ENCODE measurements around the gene VKORC1.
"Not testable (repeated sequence)": the region's sequence is repeated elsewhere in the genome, so short reads cannot be mapped to it uniquely, and the experiment has no call there.

VKORC1 gene

DNA sequence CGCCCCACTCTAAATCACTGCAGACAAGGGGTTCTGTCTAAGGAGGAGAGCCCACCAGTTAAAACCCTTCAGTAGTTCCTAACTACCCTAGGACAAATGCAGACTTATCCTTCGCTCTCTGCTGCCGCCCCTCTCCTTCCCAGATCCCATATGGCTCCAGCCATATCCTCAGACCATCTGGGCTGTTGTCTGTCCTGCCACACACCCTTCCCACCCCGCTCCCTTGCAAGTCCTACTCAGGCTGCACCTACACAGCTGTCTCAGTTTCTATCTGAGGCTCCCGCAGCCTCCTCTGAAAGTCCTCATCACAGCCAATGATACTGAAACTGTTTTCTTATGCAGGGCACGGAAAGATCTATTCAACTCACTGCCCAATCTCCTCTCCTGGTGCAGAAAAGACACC lies 12.9 kb upstream of the VKORC1 start:
- Histone ChIP-seq H3K9ac (peak overlapping the region; percentile 95; the same call in 1 of the 2 replicates), H3K27me3 (no peaks in the 10 kb centered on the region), H3K36me3 (peaks cover 34% of the 10 kb centered on the region), H3K4me1 (peaks cover 43% of the 10 kb centered on the region), H4K20me1 (no peaks in the 10 kb centered on the region), H3K9me3 (no peaks in the 10 kb centered on the region), H3K4me3 (peak overlapping the region; percentile 100), H3K27ac (0 out of 2 replicates have a peak overlapping the region, but pooled peaks have one; percentile 23), H3K4me2 (peak overlapping the region; percentile 98)
- no peak for TF ChIP-seq Cebpa-rat (IDR thresholded peaks at IDR 0.05)

- Histone ChIP-seq H3K36me3 (peaks cover 27% of the 10 kb centered on the region), H3K4me2 (peak overlapping the region; percentile 98), H4K20me1 (no peaks in the 10 kb centered on the region), H3K4me1 (peaks cover 40% of the 10 kb centered on the region), H3K9me3 (no peaks in the 10 kb centered on the region), H3K27me3 (no peaks in the 10 kb centered on the region), H3K4me3 (no peak overlapping the region; the same call in 1 of the 2 replicates), H3K9ac (peak overlapping the region; percentile 95; the same call in 1 of the 2 replicates), H3K27ac (0 out of 2 replicates have a peak overlapping the region, but pooled peaks have one; percentile 23)
- TF ChIP-seq Cebpa-rat (IDR thresholded peaks at IDR 0.05), result no peak
These were observed 12.2 kb upstream of the VKORC1 start for GRCh38 chr16:31106509-31107464.

DNA sequence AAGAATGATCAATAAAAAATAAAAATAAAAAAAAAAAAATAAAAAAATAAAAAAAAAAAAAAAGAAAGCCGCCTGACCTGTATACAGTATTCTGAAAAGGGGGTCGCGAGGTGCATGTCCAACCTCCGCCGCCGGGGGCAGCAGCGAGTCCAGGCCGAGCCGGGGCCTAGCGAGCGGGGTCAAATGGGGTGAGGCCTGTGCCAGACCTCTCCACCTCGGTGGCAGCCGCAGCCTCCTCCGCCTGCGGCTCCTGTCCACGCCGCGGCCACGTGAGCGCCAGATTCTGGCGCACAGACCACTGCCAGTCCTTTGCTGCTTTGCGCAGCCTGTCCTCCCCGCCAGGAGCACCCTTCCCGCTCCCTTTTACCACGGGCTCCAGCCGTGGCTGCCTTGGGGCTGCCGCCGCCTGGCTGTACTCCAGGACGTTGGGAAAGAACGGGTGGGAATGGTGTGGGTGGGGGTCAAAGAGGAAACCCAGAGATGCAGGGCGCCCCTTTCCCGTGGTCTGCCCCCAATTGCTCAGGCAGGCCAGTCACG lies 11.1 kb upstream of the VKORC1 start:
- no peaks in the 10 kb centered on the region for H3K9me3 ChIP-seq
- H3K4me2 ChIP-seq, result peak overlapping the region; percentile 42
- peak overlapping the region; percentile 75 for H3K27ac ChIP-seq
- H3K36me3 ChIP-seq, result peaks cover 17% of the 10 kb centered on the region
- TF ChIP-seq Cebpa-rat (IDR thresholded peaks at IDR 0.05), result no peak
- H3K27me3 ChIP-seq, result no peaks in the 10 kb centered on the region
- peaks cover 40% of the 10 kb centered on the region for H3K4me1 ChIP-seq
- H4K20me1 ChIP-seq, result no peaks in the 10 kb centered on the region
- H3K4me3 ChIP-seq, result no peak overlapping the region
- no peak overlapping the region for H3K9ac ChIP-seq

- H3K4me3 ChIP-seq, H3K4me2 ChIP-seq, H3K9ac ChIP-seq, H3K36me3 ChIP-seq, H3K27ac ChIP-seq, H3K9me3 ChIP-seq, H4K20me1 ChIP-seq, H3K27me3 ChIP-seq, H3K4me1 ChIP-seq: not testable (repeated sequence)
These were observed 6.5 kb upstream of the VKORC1 start for GRCh38 chr16:31100876-31101641.

- Histone ChIP-seq H3K27me3 (no peaks in the 10 kb centered on the region), H3K4me1 (peaks cover 14% of the 10 kb centered on the region), H3K4me2 (no peak overlapping the region), H3K9ac (no peak overlapping the region), H3K27ac (no peak overlapping the region), H3K36me3 (no peaks in the 10 kb centered on the region), H3K9me3 (no peaks in the 10 kb centered on the region), H3K4me3 (no peak overlapping the region), H4K20me1 (no peaks in the 10 kb centered on the region)
- TF ChIP-seq Cebpa-rat (IDR thresholded peaks at IDR 0.05), result no peak
These were observed 5.5 kb upstream of the VKORC1 start for GRCh38 chr16:31099860-31100638.

DNA sequence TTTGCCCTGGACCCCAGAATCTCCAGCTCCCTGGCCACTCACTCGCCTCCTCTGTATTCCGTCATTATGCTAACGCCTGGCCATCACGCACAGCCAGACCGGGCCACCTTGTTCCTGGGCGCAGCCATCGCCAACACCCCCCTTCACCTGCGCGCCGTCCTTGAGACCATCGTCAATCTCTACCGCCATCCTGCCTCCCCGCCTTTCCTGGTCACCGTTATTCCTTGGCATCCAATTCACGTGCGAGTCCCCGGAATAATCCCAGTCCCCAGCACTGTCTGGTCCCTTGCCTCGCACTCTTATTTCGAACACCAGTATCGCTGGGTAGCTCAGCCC lies 541 bp downstream of the VKORC1 start:
- Histone ChIP-seq H3K27ac (peak overlapping the region; percentile 85), H3K27me3 (no peaks in the 10 kb centered on the region), H3K4me1 (peaks cover 30% of the 10 kb centered on the region), H3K4me3 (peak overlapping the region; percentile 95), H4K20me1 (peaks cover 23% of the 10 kb centered on the region), H3K36me3 (peaks cover 35% of the 10 kb centered on the region), H3K9me3 (no peaks in the 10 kb centered on the region), H3K4me2 (peak overlapping the region; percentile 96), H3K9ac (peak overlapping the region; percentile 92)
- no peak for TF ChIP-seq Cebpa-rat (IDR thresholded peaks at IDR 0.05)

DNA sequence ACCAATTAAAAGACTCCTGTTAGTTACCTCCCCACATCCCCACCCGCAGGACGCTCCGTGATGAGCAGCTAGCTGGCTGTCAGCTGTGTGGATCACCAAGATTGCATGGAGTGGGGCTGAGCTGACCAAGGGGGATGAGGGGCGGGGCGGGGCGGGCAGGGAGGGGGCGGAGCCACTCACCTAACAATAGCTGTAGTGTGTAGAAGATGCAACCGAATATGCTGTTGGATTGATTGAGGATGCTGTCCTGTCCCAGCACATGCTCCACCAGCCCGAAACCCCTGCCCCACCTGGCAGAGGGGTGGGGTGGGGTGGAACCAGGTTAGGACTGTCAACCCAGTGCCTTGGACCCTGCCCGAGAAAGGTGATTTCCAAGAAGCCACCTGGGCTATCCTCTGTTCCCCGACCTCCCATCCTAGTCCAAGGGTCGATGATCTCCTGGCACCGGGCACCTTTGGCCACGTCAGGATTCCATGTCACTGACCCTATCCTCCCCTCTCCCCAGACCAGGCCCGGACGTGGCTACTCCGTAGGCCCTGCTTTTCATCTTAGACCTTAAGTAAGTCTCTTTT lies 1.4 kb downstream of the VKORC1 start:
- Histone ChIP-seq H3K9me3 (no peaks in the 10 kb centered on the region), H3K36me3 (peaks cover 43% of the 10 kb centered on the region), H3K9ac (peak overlapping the region; percentile 92), H3K4me3 (peak overlapping the region; percentile 95), H4K20me1 (peaks cover 32% of the 10 kb centered on the region), H3K27me3 (no peaks in the 10 kb centered on the region), H3K4me2 (peak overlapping the region; percentile 96), H3K4me1 (peaks cover 30% of the 10 kb centered on the region), H3K27ac (no peak overlapping the region)
- TF ChIP-seq Cebpa-rat (IDR thresholded peaks at IDR 0.05), result no peak

DNA sequence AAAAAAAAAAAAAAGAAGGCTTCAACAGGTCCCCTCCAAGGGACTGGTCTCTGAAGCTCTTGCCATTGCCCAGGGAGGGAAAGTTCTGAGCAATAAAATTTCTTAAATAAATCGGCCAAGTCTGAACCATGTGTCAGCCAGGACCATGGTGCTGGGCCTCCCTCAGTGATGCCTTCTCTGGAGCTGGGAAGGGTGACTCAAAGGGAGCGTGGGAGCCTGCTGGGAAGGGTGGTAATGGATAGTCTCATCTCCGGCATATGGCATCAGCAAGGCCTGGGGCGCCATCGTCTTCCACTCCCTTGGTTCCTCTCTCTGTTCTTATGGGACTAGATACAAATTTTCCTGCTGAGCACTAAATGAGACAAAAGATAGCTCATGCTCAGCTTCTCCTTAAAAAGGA lies 2.3 kb downstream of the VKORC1 start:
- Histone ChIP-seq H4K20me1 (peaks cover 40% of the 10 kb centered on the region), H3K4me3 (no peak overlapping the region), H3K4me1 (peaks cover 30% of the 10 kb centered on the region), H3K36me3 (peaks cover 52% of the 10 kb centered on the region), H3K9me3 (no peaks in the 10 kb centered on the region), H3K27me3 (no peaks in the 10 kb centered on the region), H3K9ac (no peak overlapping the region), H3K4me2 (no peak overlapping the region; the same call in 1 of the 2 replicates), H3K27ac (no peak overlapping the region)
- no peak for TF ChIP-seq Cebpa-rat (IDR thresholded peaks at IDR 0.05)

GRCh38 chr16:31090540-31090939 lies 4.1 kb downstream of the VKORC1 start:
- no peak overlapping the region for H3K9ac ChIP-seq
- H3K9me3 ChIP-seq, result no peaks in the 10 kb centered on the region
- H3K4me2 ChIP-seq, result no peak overlapping the region
- peaks cover 21% of the 10 kb centered on the region for H3K4me1 ChIP-seq
- no peak for TF ChIP-seq Cebpa-rat (IDR thresholded peaks at IDR 0.05)
- H3K4me3 ChIP-seq, result no peak overlapping the region
- H4K20me1 ChIP-seq, result peaks cover 58% of the 10 kb centered on the region
- H3K27me3 ChIP-seq, result no peaks in the 10 kb centered on the region
- no peak overlapping the region for H3K27ac ChIP-seq
- peaks cover 70% of the 10 kb centered on the region for H3K36me3 ChIP-seq
